GM18499 (cell line): ENCODE data around the gene DXO.
"Not testable (repeated sequence)": the region's sequence is repeated elsewhere in the genome, so short reads cannot be mapped to it uniquely, and the experiment has no call there.

Source experiments
- ATAC-seq: cut with Tn5 transposase; IDR thresholded peaks from one replicate; pipeline ENCODE4 v1.9.1; 2021; ENCODE audit warnings: moderate number of reproducible peaks; ENCODE audit not compliant: insufficient read depth, unreplicated experiment

DXO gene

GRCh38 chr6:31971993-31972708, at the start of gene DXO:
Gene DXO (minus strand): TSS chr6:31972138. CDS start chr6:31971675, 463 bp downstream.
- peak; percentile 54 for ATAC-seq

- not testable (repeated sequence) for ATAC-seq
Observed at GRCh38 chr6:32014547-32014946, 42.6 kb upstream of the DXO start, which contains the start of gene C4B. Gene C4B (plus strand): TSS chr6:32014795. CDS start chr6:32014846, 51 bp downstream.

- not testable (repeated sequence) for ATAC-seq
Observed at GRCh38 chr6:32013738-32014137, 41.8 kb upstream of the DXO start.

GRCh38 chr6:32012941-32013617, 41.1 kb upstream of the DXO start:
- not testable (repeated sequence) for ATAC-seq

GRCh38 chr6:32010856-32011530, 39.1 kb upstream of the DXO start:
- not testable (repeated sequence) for ATAC-seq

- not testable (repeated sequence) for ATAC-seq
Observed at GRCh38 chr6:32009537-32009936, 37.6 kb upstream of the DXO start.

GRCh38 chr6:32008616-32009015, 36.7 kb upstream of the DXO start:
- ATAC-seq: not testable (repeated sequence)

- not testable (repeated sequence) for ATAC-seq
Observed at GRCh38 chr6:32008037-32008436, 36.1 kb upstream of the DXO start.

- ATAC-seq: not testable (repeated sequence)
Observed at GRCh38 chr6:32007086-32007485, 35.1 kb upstream of the DXO start.

- not testable (repeated sequence) for ATAC-seq
Observed at GRCh38 chr6:32005991-32006529, 34.1 kb upstream of the DXO start.

- ATAC-seq: not testable (repeated sequence)
Observed at GRCh38 chr6:32005538-32005880, 33.6 kb upstream of the DXO start.

GRCh38 chr6:32004864-32005537, 33.1 kb upstream of the DXO start:
- ATAC-seq: not testable (repeated sequence)

- ATAC-seq: not testable (repeated sequence)
Observed at GRCh38 chr6:32004393-32004792, 32.5 kb upstream of the DXO start.

- ATAC-seq: not testable (repeated sequence)
Observed at GRCh38 chr6:32003301-32003700, 31.4 kb upstream of the DXO start.

GRCh38 chr6:32002546-32003268, 30.8 kb upstream of the DXO start:
- ATAC-seq: not testable (repeated sequence)

- ATAC-seq: not testable (repeated sequence)
Observed at GRCh38 chr6:31996385-31996784, 24.4 kb upstream of the DXO start.

- ATAC-seq: not testable (repeated sequence)
Observed at GRCh38 chr6:31994421-31994820, 22.5 kb upstream of the DXO start.

- ATAC-seq: not testable (repeated sequence)
Observed at GRCh38 chr6:31989363-31989762, 17.4 kb upstream of the DXO start.

GRCh38 chr6:31981744-31982143, 9.8 kb upstream of the DXO start, which contains the start of gene C4A:
Gene C4A (plus strand): TSS chr6:31982057. CDS start chr6:31982108, 51 bp downstream.
- ATAC-seq: not testable (repeated sequence)
